Stimulated activated CD8-positive, alpha-beta memory T cell treated with anti-CD3 and anti-CD28 coated beads, Interleukin-2, amount 100 ng/mL, for 1 hour (primary cell): ENCODE data around the gene RAB11A.

Experiments used
- DNase-seq, 2 donors: peaks; one replicate each; pipeline ENCODE4 v3.0.0-alpha.2; 2020; ENCODE audit warnings: low read depth in 2 of 2

RAB11A gene

GRCh38 chr15:65939901-65940617 is 70.8 kb downstream of the RAB11A start:
- no peak for DNase-seq

- DNase-seq, result no peak
These were observed 71.3 kb downstream of the RAB11A start for GRCh38 chr15:65940618-65940909.
